Activated CD4-positive, alpha-beta T cell treated with anti-CD3 and anti-CD28 coated beads, Interleukin-2, amount 10 ng/mL, durations not matched to agents 24 days and 14 days (primary cell): Measurements from ENCODE around the gene DDOST. TPM values are rescaled to one million over a fixed set of nuclear protein-coding genes. Genes with fewer than 3 reads are reported as not detected.

ENCODE experiments used
- total RNA-seq: library from RNA; stranded (reverse); gene quantifications from 2 replicates; pipeline ENCODE4 v1.2.3, GENCODE V29; 2022

The DDOST gene
- total RNA-seq, 1 donor from 2014 or later, result 177 TPM

Other genes starting within 250 kb of the DDOST start
- gene CAMK2N1, start 175.2 kb downstream of the DDOST start, total RNA-seq, result 1.3 and 1.8 TPM in 2 replicates
- gene MUL1, start 153.2 kb downstream of the DDOST start, total RNA-seq, result 19.1 and 19.4 TPM in 2 replicates
- gene FAM43B, start 108.8 kb downstream of the DDOST start, total RNA-seq, result not detected in 2 replicates
- gene CDA, start 72.3 kb downstream of the DDOST start, total RNA-seq, result not detected in 2 replicates
- 2.0 and 2.4 TPM in 2 replicates for gene PINK1, start 27.9 kb downstream of the DDOST start, total RNA-seq
- gene KIF17, start 56.6 kb upstream of the DDOST start, total RNA-seq, result not detected in 2 replicates
- 0.23 and 0.24 TPM in 2 replicates for gene SH2D5, start 71.3 kb upstream of the DDOST start, total RNA-seq
- gene HP1BP3, start 125.9 kb upstream of the DDOST start, total RNA-seq, result 231 and 239 TPM in 2 replicates